Measurements from ENCODE around the gene MLLT10. TPM values are rescaled to one million over a fixed set of nuclear protein-coding genes. Genes with fewer than 3 reads are reported as not detected.
"Not testable (repeated sequence)": the region's sequence is repeated elsewhere in the genome, so short reads cannot be mapped to it uniquely, and the experiment has no call there.

The MLLT10 gene
- total RNA-seq, 1 donor from 2014 or later = 30.6 TPM

GRCh38 chr10:21558984-21559383 lies 25.0 kb downstream of the MLLT10 start:
- DNase-seq (ENCODE audit: extremely low read depth, low read depth, low spot score) = not testable (repeated sequence)

GRCh38 chr10:21570761-21571521 lies 36.9 kb downstream of the MLLT10 start:
- no peak for DNase-seq (ENCODE audit: extremely low read depth, low read depth, low spot score)

- no peak for DNase-seq (ENCODE audit: extremely low read depth, low read depth, low spot score)
Measured at GRCh38 chr10:21572578-21572977, 38.5 kb downstream of the MLLT10 start.

GRCh38 chr10:21574514-21574913 lies 40.5 kb downstream of the MLLT10 start:
- DNase-seq (ENCODE audit: extremely low read depth, low read depth, low spot score) = not testable (repeated sequence)

- DNase-seq (ENCODE audit: extremely low read depth, low read depth, low spot score) = no peak
Measured at GRCh38 chr10:21579291-21579690, 45.3 kb downstream of the MLLT10 start.

- not testable (repeated sequence) for DNase-seq (ENCODE audit: extremely low read depth, low read depth, low spot score)
Measured at GRCh38 chr10:21581421-21581834, 47.4 kb downstream of the MLLT10 start.

GRCh38 chr10:21584834-21585530 lies 51.0 kb downstream of the MLLT10 start:
- no peak for DNase-seq (ENCODE audit: extremely low read depth, low read depth, low spot score)

GRCh38 chr10:21587391-21587790 lies 53.4 kb downstream of the MLLT10 start:
- no peak for DNase-seq (ENCODE audit: extremely low read depth, low read depth, low spot score)

GRCh38 chr10:21588159-21588558 lies 54.1 kb downstream of the MLLT10 start:
- not testable (repeated sequence) for DNase-seq (ENCODE audit: extremely low read depth, low read depth, low spot score)

GRCh38 chr10:21593986-21594385 lies 60.0 kb downstream of the MLLT10 start:
- DNase-seq (ENCODE audit: extremely low read depth, low read depth, low spot score) = no peak

GRCh38 chr10:21599582-21599981 lies 65.5 kb downstream of the MLLT10 start:
- DNase-seq (ENCODE audit: extremely low read depth, low read depth, low spot score) = no peak

GRCh38 chr10:21600804-21601433 lies 66.9 kb downstream of the MLLT10 start:
- no peak for DNase-seq (ENCODE audit: extremely low read depth, low read depth, low spot score)

- no peak for DNase-seq (ENCODE audit: extremely low read depth, low read depth, low spot score)
Measured at GRCh38 chr10:21602313-21602712, 68.3 kb downstream of the MLLT10 start.

GRCh38 chr10:21603721-21604120 lies 69.7 kb downstream of the MLLT10 start:
- DNase-seq (ENCODE audit: extremely low read depth, low read depth, low spot score) = no peak

- no peak for DNase-seq (ENCODE audit: extremely low read depth, low read depth, low spot score)
Measured at GRCh38 chr10:21604651-21605050, 70.6 kb downstream of the MLLT10 start.

GRCh38 chr10:21607907-21608306 lies 73.9 kb downstream of the MLLT10 start:
- no peak for DNase-seq (ENCODE audit: extremely low read depth, low read depth, low spot score)

GRCh38 chr10:21614000-21614399 lies 80.0 kb downstream of the MLLT10 start:
- no peak for DNase-seq (ENCODE audit: extremely low read depth, low read depth, low spot score)

GRCh38 chr10:21617267-21617666 lies 83.2 kb downstream of the MLLT10 start:
- no peak for DNase-seq (ENCODE audit: extremely low read depth, low read depth, low spot score)

- DNase-seq (ENCODE audit: extremely low read depth, low read depth, low spot score) = no peak
Measured at GRCh38 chr10:21623291-21623690, 89.3 kb downstream of the MLLT10 start.

- DNase-seq (ENCODE audit: extremely low read depth, low read depth, low spot score) = not testable (repeated sequence)
Measured at GRCh38 chr10:21624421-21624820, 90.4 kb downstream of the MLLT10 start.

- DNase-seq (ENCODE audit: extremely low read depth, low read depth, low spot score) = no peak
Measured at GRCh38 chr10:21624951-21625350, 90.9 kb downstream of the MLLT10 start.
